Mesothelial cell of epicardium (in vitro differentiated cells): Measurements from ENCODE around the gene BMERB1. TPM values are rescaled to one million over a fixed set of nuclear protein-coding genes. Genes with fewer than 3 reads are reported as not detected.

Experiments used
- DNase-seq, 2 experiments: peaks; one replicate each; pipeline ENCODE4 v3.0.0; 2021; ENCODE audit warnings: low spot score in 2 of 2; ENCODE audit not compliant: unreplicated experiment in 2 of 2
- H3K27ac Mint-ChIP-seq: 2 replicates; pipeline ENCODE4 v1.8.0; 2021; ENCODE audit warnings: mixed read lengths
- H3K27me3 Mint-ChIP-seq: 2 replicates; pipeline ENCODE4 v1.8.0; 2021; ENCODE audit warnings: low read depth, mixed read lengths
- H3K36me3 Mint-ChIP-seq: 2 replicates; pipeline ENCODE4 v1.8.0; 2021; ENCODE audit warnings: mixed read lengths
- H3K4me1 Mint-ChIP-seq: 2 replicates; pipeline ENCODE4 v1.8.0; 2021; ENCODE audit warnings: mixed read lengths
- H3K4me3 Mint-ChIP-seq: 2 replicates; pipeline ENCODE4 v1.8.0; 2021; ENCODE audit warnings: mild to moderate bottlenecking, moderate library complexity, mixed read lengths
- H3K9me3 Mint-ChIP-seq: 2 replicates; pipeline ENCODE4 v1.8.0; 2021; ENCODE audit warnings: mixed read lengths
- total RNA-seq: library from RNA; stranded (reverse); gene quantifications from 3 replicates; pipeline ENCODE4 v1.2.1, GENCODE V29; 2021
- TF ChIP-seq, protein P1 (sequence below): fragments of 200-600 bp; sonication (generic); IDR thresholded peaks from one replicate; pipeline ENCODE4 v1.5.0; 2021; ENCODE audit warnings: antibody characterized with exemption; ENCODE audit not compliant: unreplicated experiment

BMERB1 gene
- total RNA-seq, 1 donor from 2014 or later, result 3.9 TPM

DNA sequence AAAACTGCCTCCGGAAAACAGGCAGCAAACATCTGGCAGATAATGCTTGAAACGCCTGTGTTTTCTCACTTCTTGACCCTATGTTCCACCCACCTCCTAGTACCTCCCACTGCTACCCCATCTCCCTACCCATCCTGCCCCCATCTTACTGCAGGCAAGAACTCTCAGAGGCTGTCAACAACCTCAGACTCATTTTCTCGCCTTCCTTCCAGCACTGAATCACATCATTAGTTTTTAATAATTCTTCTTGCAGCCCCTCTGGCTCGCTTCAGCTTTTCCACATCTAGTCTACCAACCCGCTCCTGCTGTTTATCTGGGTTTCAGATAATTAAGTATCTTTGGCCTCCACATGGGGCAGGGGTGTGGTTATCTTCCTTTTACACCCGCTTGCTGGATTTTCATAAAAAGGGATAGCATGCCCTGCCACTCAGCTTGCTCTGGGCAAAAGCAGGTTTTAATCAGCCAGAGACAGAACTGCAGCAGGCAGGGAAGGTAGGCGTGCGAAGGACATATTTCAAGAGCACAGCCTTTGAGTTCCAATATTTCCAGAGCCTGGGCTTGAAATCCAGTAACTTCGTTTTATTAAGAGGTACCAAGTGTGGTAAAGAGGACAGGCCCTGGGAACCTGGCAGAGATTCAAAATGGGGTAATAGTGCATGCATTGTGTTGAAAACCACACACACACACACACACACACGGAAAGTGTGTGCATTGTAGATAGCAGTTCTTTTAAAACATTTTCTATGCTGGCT lies 87.5 kb downstream of the BMERB1 start:
- H3K4me3 Mint-ChIP-seq, result no peak overlapping the region
- H3K9me3 Mint-ChIP-seq, result no peaks in the 10 kb centered on the region
- no peak for DNase-seq
- H3K36me3 Mint-ChIP-seq, result no peaks in the 10 kb centered on the region
- peaks cover 14% of the 10 kb centered on the region for H3K4me1 Mint-ChIP-seq
- TF ChIP-seq, protein P1, sequence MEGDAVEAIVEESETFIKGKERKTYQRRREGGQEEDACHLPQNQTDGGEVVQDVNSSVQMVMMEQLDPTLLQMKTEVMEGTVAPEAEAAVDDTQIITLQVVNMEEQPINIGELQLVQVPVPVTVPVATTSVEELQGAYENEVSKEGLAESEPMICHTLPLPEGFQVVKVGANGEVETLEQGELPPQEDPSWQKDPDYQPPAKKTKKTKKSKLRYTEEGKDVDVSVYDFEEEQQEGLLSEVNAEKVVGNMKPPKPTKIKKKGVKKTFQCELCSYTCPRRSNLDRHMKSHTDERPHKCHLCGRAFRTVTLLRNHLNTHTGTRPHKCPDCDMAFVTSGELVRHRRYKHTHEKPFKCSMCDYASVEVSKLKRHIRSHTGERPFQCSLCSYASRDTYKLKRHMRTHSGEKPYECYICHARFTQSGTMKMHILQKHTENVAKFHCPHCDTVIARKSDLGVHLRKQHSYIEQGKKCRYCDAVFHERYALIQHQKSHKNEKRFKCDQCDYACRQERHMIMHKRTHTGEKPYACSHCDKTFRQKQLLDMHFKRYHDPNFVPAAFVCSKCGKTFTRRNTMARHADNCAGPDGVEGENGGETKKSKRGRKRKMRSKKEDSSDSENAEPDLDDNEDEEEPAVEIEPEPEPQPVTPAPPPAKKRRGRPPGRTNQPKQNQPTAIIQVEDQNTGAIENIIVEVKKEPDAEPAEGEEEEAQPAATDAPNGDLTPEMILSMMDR, result no peak
- peaks cover 19% of the 10 kb centered on the region for H3K27me3 Mint-ChIP-seq
- H3K27ac Mint-ChIP-seq, result no peak overlapping the region

DNA sequence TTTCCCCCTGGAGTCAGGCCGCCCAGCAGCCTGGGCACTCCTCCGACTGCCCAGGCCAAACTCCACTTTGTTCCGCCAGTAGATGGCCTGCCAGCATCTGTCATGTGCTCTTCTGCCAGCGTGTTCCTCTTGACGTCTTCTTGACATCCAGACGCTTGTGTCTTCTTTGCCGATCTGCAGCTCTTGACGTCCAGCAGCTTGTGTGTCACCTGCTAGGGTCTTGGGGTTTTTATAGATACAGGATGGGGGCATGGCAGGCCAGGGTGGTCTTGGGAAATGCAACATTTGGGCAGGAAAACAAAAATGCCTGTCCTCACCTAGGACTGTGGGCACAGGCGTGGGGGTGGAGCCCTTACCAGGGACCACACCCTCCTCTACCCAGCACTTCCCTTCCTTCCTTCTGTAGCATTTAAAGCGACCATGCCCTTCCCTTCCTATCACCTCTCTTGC lies 88.7 kb downstream of the BMERB1 start:
- Mint-ChIP-seq H3K9me3 (no peaks in the 10 kb centered on the region), H3K27ac (no peak overlapping the region), H3K4me3 (no peak overlapping the region), H3K4me1 (peaks cover 14% of the 10 kb centered on the region), H3K36me3 (no peaks in the 10 kb centered on the region), H3K27me3 (peaks cover 19% of the 10 kb centered on the region)
- TF ChIP-seq, protein P1, result no peak
- DNase-seq, result no peak

DNA sequence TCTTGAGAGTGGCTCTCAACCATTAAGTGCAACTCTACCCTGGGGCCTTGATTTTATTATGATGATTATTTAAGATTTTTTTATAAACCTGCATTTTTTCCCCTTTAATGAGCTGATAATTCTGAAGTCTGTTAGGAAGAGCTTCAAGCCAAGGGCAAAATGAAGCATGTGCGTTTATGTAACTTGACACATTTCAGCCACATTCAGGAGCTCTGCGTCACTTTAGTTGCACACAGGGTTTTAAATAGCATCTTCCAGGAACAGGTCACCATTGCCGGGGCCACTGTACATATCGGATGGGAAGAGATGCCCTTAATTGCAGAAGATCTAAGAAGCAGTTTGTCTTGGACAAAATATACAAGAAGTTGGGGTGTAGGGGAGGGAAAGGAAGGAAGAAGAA lies 89.6 kb downstream of the BMERB1 start:
- Mint-ChIP-seq H3K27ac (no peak overlapping the region), H3K4me3 (no peak overlapping the region), H3K4me1 (peaks cover 10% of the 10 kb centered on the region), H3K9me3 (no peaks in the 10 kb centered on the region), H3K27me3 (peaks cover 25% of the 10 kb centered on the region), H3K36me3 (no peaks in the 10 kb centered on the region)
- TF ChIP-seq, protein P1, result no peak
- DNase-seq, result no peak

DNA sequence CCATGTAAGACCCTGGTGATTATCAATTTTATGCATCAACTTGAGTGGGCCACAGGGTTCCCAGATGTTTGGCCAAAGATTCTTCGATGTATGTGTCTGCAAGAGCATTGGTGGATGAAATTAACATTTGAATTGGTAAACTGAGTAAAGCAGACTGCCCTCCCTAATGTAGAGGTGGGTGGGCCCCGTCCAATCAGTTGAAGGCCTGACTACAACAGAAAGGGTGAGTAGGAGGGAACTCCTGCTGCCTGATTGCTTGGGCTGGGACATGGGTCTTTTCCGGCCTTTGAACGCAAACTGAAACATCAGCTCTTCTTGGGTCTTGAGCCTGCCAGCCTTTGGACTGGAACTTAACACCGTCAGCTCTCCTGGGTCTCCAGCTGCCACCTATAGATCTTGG lies 90.6 kb downstream of the BMERB1 start:
- Mint-ChIP-seq H3K4me1 (peaks cover 10% of the 10 kb centered on the region), H3K4me3 (no peak overlapping the region), H3K36me3 (no peaks in the 10 kb centered on the region), H3K9me3 (no peaks in the 10 kb centered on the region), H3K27me3 (peaks cover 30% of the 10 kb centered on the region), H3K27ac (no peak overlapping the region)
- TF ChIP-seq, protein P1, result no peak
- DNase-seq, result no peak

DNA sequence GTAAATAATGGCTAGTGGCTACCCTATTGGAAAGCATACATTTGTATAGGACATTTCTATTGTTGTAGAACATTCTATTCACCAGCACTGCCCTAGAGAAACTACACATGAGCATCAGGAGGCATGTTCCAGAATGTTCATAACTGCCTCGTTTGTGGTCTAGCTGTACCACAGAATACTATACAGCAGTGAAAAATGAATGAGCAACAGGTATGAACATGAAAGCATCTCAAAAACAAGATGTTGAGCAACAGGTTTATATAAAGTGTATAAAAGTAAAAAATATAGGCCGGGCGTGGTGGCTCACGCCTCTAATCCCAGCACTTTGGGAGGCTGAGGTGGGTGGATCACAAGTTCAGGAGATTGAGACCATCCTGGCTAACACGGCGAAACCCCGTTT lies 91.7 kb downstream of the BMERB1 start:
- DNase-seq, result no peak
- Mint-ChIP-seq H3K36me3 (no peaks in the 10 kb centered on the region), H3K27ac (no peak overlapping the region), H3K4me1 (peaks cover 5% of the 10 kb centered on the region), H3K9me3 (no peaks in the 10 kb centered on the region), H3K27me3 (peaks cover 28% of the 10 kb centered on the region), H3K4me3 (no peak overlapping the region)
- TF ChIP-seq, protein P1, result no peak
